Prostate gland (tissue), 2 donors: ENCODE measurements around the gene NAALADL1. TPM values are rescaled to one million over a fixed set of nuclear protein-coding genes. Genes with fewer than 3 reads are reported as not detected.

Source experiments
- DNase-seq: peaks from one replicate; pipeline ENCODE4 v3.0.0-alpha.2; 2019; ENCODE audit warnings: low spot score
- H3K27ac ChIP-seq, 2 donors: fragments of 200-600 bp; sonication (generic); 2 replicates each; pipeline ENCODE4 v1.5.1; 2017 to 2019
- H3K27me3 ChIP-seq: fragments of 200-600 bp; sonication (generic); replicated peaks from 2 replicates; pipeline ENCODE4 v1.5.1; 2019; ENCODE audit not compliant: insufficient read depth
- H3K36me3 ChIP-seq, 2 donors: fragments of 200-600 bp; sonication (generic); 1 replicate in 1 of 2; 2 replicates in 1 of 2; pipeline versions ENCODE4 v1.5.1 to v1.8.1; 2017 to 2019
- H3K4me1 ChIP-seq: fragments of 200-600 bp; sonication (generic); replicated peaks from 2 replicates; pipeline ENCODE4 v1.5.1; 2019
- H3K4me3 ChIP-seq, 2 donors: fragments of 200-600 bp; sonication (generic); 2 replicates each; pipeline ENCODE4 v1.5.1; 2017 to 2019
- H3K9me3 ChIP-seq: fragments of 200-600 bp; sonication (generic); 2 replicates; pipeline ENCODE4 v1.5.1; 2017
- CTCF ChIP-seq, 4 experiments: fragments of 200-600 bp in 2 of 4; fragments of 450-650 bp in 2 of 4; sonication (generic) in 2 of 4; IDR thresholded peaks; 1 replicate in 3 of 4; 2 replicates in 1 of 4; pipeline ENCODE4 v1.5.1; 2016 to 2019; ENCODE audit warnings: antibody characterized with exemption in 4 of 4, mild to moderate bottlenecking in 2 of 4, moderate library complexity in 2 of 4
- POLR2A ChIP-seq: fragments of 450-650 bp; IDR thresholded peaks from one replicate; pipeline ENCODE4 v1.6.1; 2016; ENCODE audit warnings: antibody characterized with exemption, mild to moderate bottlenecking
- POLR2AphosphoS5 ChIP-seq: sonication (generic); formaldehyde crosslinking; IDR thresholded peaks from one replicate; pipeline ENCODE4 v1.6.1; 2017; ENCODE audit warnings: antibody characterized with exemption
- WGBS: methylation state at CpG from one replicate; pipeline ENCODE4 v1.1.5; 2018; 5-methylcytosine and 5-hydroxymethylcytosine counted together
- intact Hi-C: fragments of 100-400 bp; cut with DNase I; formaldehyde crosslinking; loops from one replicate; pipeline ENCODE4 v1.14.2; 2022
- total RNA-seq, 2 donors: library from RNA; depleted of rRNA; stranded (reverse); fragments of >200 nt; gene quantifications; one replicate each; pipeline ENCODE4 v1.1.0, GENCODE V29; 2016

Gene NAALADL1
- total RNA-seq, 2 donors from 2014 or later, result 8.5 to 15.6 TPM

DNA sequence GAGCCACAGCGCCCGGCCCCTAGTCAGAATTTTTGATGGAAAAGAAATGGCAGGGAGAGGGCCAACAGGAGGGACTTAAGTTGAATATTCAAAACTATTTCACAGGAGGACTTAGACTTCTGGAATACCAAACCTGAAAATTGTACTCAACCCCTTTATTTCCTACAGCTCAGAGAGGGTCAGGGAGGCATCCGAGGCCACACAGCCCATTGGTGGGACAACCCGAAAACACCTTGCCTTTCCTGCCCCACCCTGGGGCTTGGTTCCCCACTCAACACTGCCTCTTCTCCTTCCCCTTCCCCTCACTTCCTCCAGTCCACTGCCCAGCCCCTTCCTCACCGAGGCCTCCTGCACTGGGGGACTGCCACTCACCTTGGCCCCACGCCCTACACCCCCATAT lies 1.4 kb downstream of the NAALADL1 start:
- TF ChIP-seq POLR2AphosphoS5, result no peak
- TF ChIP-seq CTCF (IDR thresholded peaks at IDR 0.05), result no peak
- TF ChIP-seq POLR2A, result no peak
- intact Hi-C loops, result no loop called here
- WGBS, result 93% methylated on average over 6 of the region's 6 CpGs
- no peak for DNase-seq
- no peak overlapping the region for H3K4me3 ChIP-seq
- no peaks in the 10 kb centered on the region for H3K4me1 ChIP-seq
- no peaks in the 10 kb centered on the region for H3K27me3 ChIP-seq
- no peaks in the 10 kb centered on the region for H3K9me3 ChIP-seq
- H3K36me3 ChIP-seq, result no peaks in the 10 kb centered on the region
- no peak overlapping the region for H3K27ac ChIP-seq

DNA sequence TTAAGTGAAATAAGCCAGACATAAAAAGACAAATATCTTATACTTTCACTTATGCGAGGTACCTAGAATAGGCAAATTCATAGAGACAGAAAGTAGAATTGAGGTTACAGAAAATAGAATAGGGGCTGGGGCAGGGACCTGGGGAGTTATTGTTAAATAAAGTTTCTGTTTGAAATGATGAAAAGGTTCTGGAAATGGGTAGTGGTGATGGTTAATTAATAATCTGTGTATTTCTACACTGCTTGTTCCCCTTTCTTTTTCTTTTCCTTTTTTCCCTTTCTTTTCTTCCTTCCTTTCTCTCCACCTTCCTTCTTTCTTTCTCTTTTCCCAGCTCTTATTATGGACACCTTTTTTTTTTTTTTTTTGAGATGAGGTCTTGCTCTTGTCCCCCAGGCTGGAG lies 2.8 kb downstream of the NAALADL1 start:
- Histone ChIP-seq H3K36me3 (no peaks in the 10 kb centered on the region), H3K27ac (no peak overlapping the region), H3K4me3 (no peak overlapping the region), H3K4me1 (no peaks in the 10 kb centered on the region), H3K27me3 (no peaks in the 10 kb centered on the region), H3K9me3 (no peaks in the 10 kb centered on the region)
- no peak for DNase-seq
- TF ChIP-seq CTCF (IDR thresholded peaks at IDR 0.05), result no peak
- TF ChIP-seq POLR2A, result no peak
- no peak for TF ChIP-seq POLR2AphosphoS5
- intact Hi-C loops, result no loop called here
- WGBS, result 88% methylated on average over 1 of the region's 1 CpG

DNA sequence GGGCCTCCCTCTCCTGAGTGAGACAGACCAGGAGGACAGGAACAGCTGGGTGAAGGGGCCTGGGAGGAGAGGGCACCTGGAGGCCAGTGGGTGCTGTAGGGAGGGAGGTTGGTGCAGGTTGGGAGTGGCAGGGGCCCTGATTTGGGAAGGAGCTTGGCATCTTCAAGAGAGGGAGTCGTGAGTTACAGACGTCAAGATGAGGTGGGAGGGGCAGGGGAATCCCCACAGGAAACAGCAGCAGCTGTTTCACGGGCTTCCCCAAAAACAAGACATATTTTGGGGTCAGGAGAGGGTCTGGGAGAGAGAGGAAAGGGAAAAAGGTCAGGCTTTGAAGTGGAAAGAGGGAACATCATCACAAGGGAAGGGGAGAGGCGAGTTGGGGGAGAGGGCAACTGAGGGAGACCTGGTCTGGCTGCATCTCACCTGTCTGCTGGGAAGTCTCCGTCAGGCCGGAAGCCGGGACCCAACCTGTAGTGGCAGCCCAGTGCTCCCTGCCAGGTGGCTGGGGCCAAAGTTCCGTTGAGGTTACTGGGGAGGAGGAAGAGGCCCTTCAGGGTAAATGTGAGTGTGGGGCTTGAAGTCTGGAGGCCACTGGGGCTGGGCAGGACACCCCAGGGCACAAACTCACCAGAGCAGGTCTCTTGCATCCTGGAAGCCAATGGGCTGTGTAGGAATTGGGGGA lies 4.4 kb downstream of the NAALADL1 start:
- TF ChIP-seq POLR2A (no peak), POLR2AphosphoS5 (no peak), CTCF (IDR thresholded peaks at IDR 0.05) (no peak)
- intact Hi-C loops, result no loop called here
- DNase-seq, result no peak
- no peak overlapping the region for H3K4me3 ChIP-seq
- H3K27ac ChIP-seq, result no peak overlapping the region
- 53% methylated on average over 8 of the region's 8 CpGs for WGBS
- no peaks in the 10 kb centered on the region for H3K36me3 ChIP-seq
- H3K27me3 ChIP-seq, result no peaks in the 10 kb centered on the region
- H3K4me1 ChIP-seq, result no peaks in the 10 kb centered on the region
- no peaks in the 10 kb centered on the region for H3K9me3 ChIP-seq

- Histone ChIP-seq H3K4me3 (no peak overlapping the region), H3K36me3 (no peaks in the 10 kb centered on the region), H3K4me1 (no peaks in the 10 kb centered on the region), H3K27me3 (no peaks in the 10 kb centered on the region), H3K9me3 (no peaks in the 10 kb centered on the region), H3K27ac (no peak overlapping the region)
- no peak for TF ChIP-seq POLR2AphosphoS5
- no peak for TF ChIP-seq CTCF (IDR thresholded peaks at IDR 0.05)
- no peak for TF ChIP-seq POLR2A
- 84% methylated on average over 9 of the region's 9 CpGs for WGBS
- no peak for DNase-seq
- intact Hi-C loops, result no loop called here
These were observed 6.9 kb downstream of the NAALADL1 start for GRCh38 chr11:65051398-65051858.
